Heart left ventricle (tissue), 16 donors: ENCODE measurements around the gene CNGA2. TPM values are rescaled to one million over a fixed set of nuclear protein-coding genes. Genes with fewer than 3 reads are reported as not detected.
"Not testable (repeated sequence)": the region's sequence is repeated elsewhere in the genome, so short reads cannot be mapped to it uniquely, and the experiment has no call there.

Source experiments
- ATAC-seq, 4 donors: fragments of 200-7000 bp; cut with Tn5 transposase; one replicate each; pipeline ENCODE4 v1.9.1; 2020 to 2022; ENCODE audit warnings: moderate library complexity in 4 of 4, mild to moderate bottlenecking in 3 of 4, moderate number of reproducible peaks in 1 of 4
- DNase-seq, 5 donors: peaks; one replicate each; pipeline ENCODE4 v3.0.0-alpha.2; 2020
- H3K27ac ChIP-seq, 12 donors: fragments of 200-600 bp; sonication (generic) in 4 of 12; one replicate each; pipeline versions ENCODE4 v1.5.0 to v1.8.0; 2016 to 2022; ENCODE audit warnings: mild to moderate bottlenecking in 2 of 12
- H3K27me3 ChIP-seq, 9 donors: fragments of 200-600 bp; sonication (generic) in 2 of 9; one replicate each; pipeline versions ENCODE4 v1.5.1 to v1.8.0; 2016 to 2022; ENCODE audit warnings: mild to moderate bottlenecking in 3 of 9
- H3K36me3 ChIP-seq, 9 donors: fragments of 200-600 bp; sonication (generic) in 2 of 9; one replicate each; pipeline versions ENCODE4 v1.5.0 to v1.8.0; 2018 to 2022; ENCODE audit warnings: mild to moderate bottlenecking in 2 of 9
- H3K4me1 ChIP-seq, 12 donors: fragments of 200-600 bp; sonication (generic) in 4 of 12; one replicate each; pipeline versions ENCODE4 v1.5.0 to v1.8.0; 2016 to 2022; ENCODE audit warnings: mild to moderate bottlenecking in 3 of 12
- H3K4me3 ChIP-seq, 12 donors: fragments of 200-600 bp; sonication (generic) in 4 of 12; one replicate each; pipeline versions ENCODE4 v1.5.0 to v1.8.0; 2017 to 2022; ENCODE audit warnings: mild to moderate bottlenecking in 9 of 12, moderate library complexity in 4 of 12
- H3K9me3 ChIP-seq, 12 donors: fragments of 200-600 bp; sonication (generic) in 4 of 12; one replicate each; pipeline versions ENCODE4 v1.5.0 to v1.8.0; 2016 to 2022; ENCODE audit warnings: mild to moderate bottlenecking in 1 of 12
- CTCF ChIP-seq, 12 donors: fragments of 200-600 bp; sonication (generic) in 4 of 12; IDR thresholded peaks; one replicate each; pipeline versions ENCODE4 v1.5.0 to v1.8.0; 2018 to 2022; ENCODE audit warnings: antibody characterized with exemption in 12 of 12, mild to moderate bottlenecking in 5 of 12
- POLR2A ChIP-seq, 2 donors: fragments of 450-650 bp; IDR thresholded peaks; one replicate each; pipeline ENCODE4 v1.6.1; 2017; ENCODE audit warnings: antibody characterized with exemption in 2 of 2, mild to moderate bottlenecking in 2 of 2, moderate library complexity in 2 of 2
- WGBS, 4 donors: extraction: QIAGEN DNeasy Blood & Tissue Kit in 2 of 4; methylation state at CpG; one replicate each; pipeline versions ENCODE4 v1.1.5 to v1.1.7; 2013 to 2018; 5-methylcytosine and 5-hydroxymethylcytosine counted together
- intact Hi-C, 10 donors: fragments of 100-400 bp; cut with DNase I; formaldehyde crosslinking; loops; one replicate each; pipeline versions ENCODE4 v1.11.1 to v1.14.2; 2022
- polyA plus RNA-seq, 2 donors: library from polyadenylated mRNA; stranded (reverse); fragments of 200-250 nt; gene quantifications; one replicate each; pipeline ENCODE4 v1.2.3, GENCODE V29; 2013
- total RNA-seq, 9 donors: library from RNA; depleted of rRNA in 2 of 9; stranded (reverse); fragments of >200 nt in 2 of 9; fragmentation: NEBNext Ultra II Directional in 3 of 9; extraction: Animal tissue kit (Norgen Biotek cat#: 25700) in 3 of 9; gene quantifications; one replicate each; pipeline versions ENCODE4 v1.1.0 to v1.2.4, GENCODE V29; 2016 to 2023
- donor health status: ischemic (EF 13 %, LVEDD 7.1; RV severe dilation, severe dysfunction).
- donor health status: healthy with polysubstance abuse.
- donor health status: DM: no; HTN: yes; CAD: no.
- donor health status: DM: no; HTN: no; CAD: no.
- donor health status: ischemic (EF 25% LVEDD 6.9; RV normal size, moderate dysfunction).
- donor health status: ischemic (EF 25% LVEDD 5.7; RV mildly dilated, moderate dysfunction).
- donor health status: healthy.
- donor health status: DM: yes; HTN: yes; CAD: no.
- donor health status: ischemic (EF 35%, LVEDD 5.7; RV mildly dilated, moderate dysfunction).
- donor health status: nonischemic (EF 11% LVEDD 7.7; RV severe dilation, severe dysfunction).
- donor health status: DM: yes; HTN: yes; CAD: no.
- donor health status: PGD.
- donor health status: ischemic (EF 29% LVEDD 5.4; RV normal size, mild dysfunction).
- donor health status: nonischemic (EF 23%, LVEDD 6.1; RV moderate dilation, normal function).

Gene CNGA2
- total and polyA plus RNA-seq, 11 donors = not detected

GRCh38 chrX:151694121-151694520 is 40.4 kb upstream of the CNGA2 start:
- TF ChIP-seq CTCF (IDR thresholded peaks at IDR 0.05) (no peak), POLR2A (IDR thresholded peaks at IDR 0.05) (no peak)
- DNase-seq = no peak
- H3K4me1 ChIP-seq = peaks cover 0 to 10% (median 0%) of the 10 kb centered on the region in 12 donors
- no peak for ATAC-seq
- no peaks in the 10 kb centered on the region for H3K36me3 ChIP-seq
- intact Hi-C loops = no loop called here
- H3K4me3 ChIP-seq = peak overlapping the region in 1 of 12 donors; percentile 54
- WGBS, 4 donors = 68 to 72% (median 70%) methylated on average over 12 of the region's 12 CpGs
- no peak overlapping the region for H3K27ac ChIP-seq
- H3K27me3 ChIP-seq = peaks cover 0 to 15% (median 0%) of the 10 kb centered on the region in 9 donors
- no peaks in the 10 kb centered on the region for H3K9me3 ChIP-seq

- H3K27me3 ChIP-seq = peaks cover 0 to 15% (median 0%) of the 10 kb centered on the region in 9 donors
- TF ChIP-seq CTCF (IDR thresholded peaks at IDR 0.05) (peak in 1 of 12 donors; percentile 15), POLR2A (IDR thresholded peaks at IDR 0.05) (no peak)
- H3K36me3 ChIP-seq = no peaks in the 10 kb centered on the region
- intact Hi-C loops = no loop called here
- peak within 1 kb of the TSS in 10 of 12 donors; percentile 16 to 54 (median 42) for H3K4me3 ChIP-seq
- WGBS, 4 donors = 0 to 43% (median 21%) methylated on average over 1 to 99 of the region's 100 CpGs
- DNase-seq = no peak
- no peaks in the 10 kb centered on the region for H3K9me3 ChIP-seq
- H3K4me1 ChIP-seq = peaks cover 0 to 10% (median 0%) of the 10 kb centered on the region in 12 donors
- ATAC-seq = peak in 1 of 4 donors; percentile 54
- H3K27ac ChIP-seq = peak within 1 kb of the TSS in 3 of 12 donors; percentile 29 to 37 (median 34)
These were observed 39.6 kb upstream of the CNGA2 start, which contains the start of gene PRRG3 for GRCh38 chrX:151694661-151695582. Gene PRRG3 (plus strand): TSS chrX:151695458. CDS start chrX:151698815, 3,357 bp downstream.

- DNase-seq (no peak), ATAC-seq (no peak)
- intact Hi-C loops = no loop called here
- TF ChIP-seq CTCF (IDR thresholded peaks at IDR 0.05) = no peak
- no peak for TF ChIP-seq POLR2A (IDR thresholded peaks at IDR 0.05)
- 17 to 45% (median 28%) methylated on average over 19 of the region's 19 CpGs for WGBS, 4 donors
- no peaks in the 10 kb centered on the region for H3K9me3 ChIP-seq
- H3K4me3 ChIP-seq = peak overlapping the region in 10 of 12 donors; percentile 16 to 54 (median 42)
- H3K4me1 ChIP-seq = peaks cover 0 to 10% (median 0%) of the 10 kb centered on the region in 12 donors
- H3K27me3 ChIP-seq = peaks cover 0 to 15% (median 0%) of the 10 kb centered on the region in 9 donors
- peak overlapping the region in 3 of 12 donors; percentile 29 to 37 (median 34) for H3K27ac ChIP-seq
- no peaks in the 10 kb centered on the region for H3K36me3 ChIP-seq
These were observed 38.8 kb upstream of the CNGA2 start for GRCh38 chrX:151695583-151696340.

GRCh38 chrX:151697082-151697481 is 37.5 kb upstream of the CNGA2 start:
- not testable (repeated sequence) for DNase-seq

More at GRCh38 chrX:151697082-151697481, 37.5 kb upstream of the CNGA2 start:
- H3K4me3 ChIP-seq, H3K4me1 ChIP-seq, H3K9me3 ChIP-seq, intact Hi-C loops, H3K36me3 ChIP-seq, H3K27ac ChIP-seq, ATAC-seq: not testable (repeated sequence)
- 85 to 95% (median 88%) methylated on average over 8 of the region's 8 CpGs for WGBS, 4 donors
- peaks cover 0 to 15% (median 0%) of the 10 kb centered on the region in 9 donors for H3K27me3 ChIP-seq
